Right hindlimb (tissue), 1 donor: ENCODE measurements around the gene STRIP1.
"Not testable (repeated sequence)": the region's sequence is repeated elsewhere in the genome, so short reads cannot be mapped to it uniquely, and the experiment has no call there.

Experiments used
- DNase-seq: peaks from one replicate; pipeline ENCODE4 v3.0.0-alpha.2; 2018

Gene STRIP1

DNA sequence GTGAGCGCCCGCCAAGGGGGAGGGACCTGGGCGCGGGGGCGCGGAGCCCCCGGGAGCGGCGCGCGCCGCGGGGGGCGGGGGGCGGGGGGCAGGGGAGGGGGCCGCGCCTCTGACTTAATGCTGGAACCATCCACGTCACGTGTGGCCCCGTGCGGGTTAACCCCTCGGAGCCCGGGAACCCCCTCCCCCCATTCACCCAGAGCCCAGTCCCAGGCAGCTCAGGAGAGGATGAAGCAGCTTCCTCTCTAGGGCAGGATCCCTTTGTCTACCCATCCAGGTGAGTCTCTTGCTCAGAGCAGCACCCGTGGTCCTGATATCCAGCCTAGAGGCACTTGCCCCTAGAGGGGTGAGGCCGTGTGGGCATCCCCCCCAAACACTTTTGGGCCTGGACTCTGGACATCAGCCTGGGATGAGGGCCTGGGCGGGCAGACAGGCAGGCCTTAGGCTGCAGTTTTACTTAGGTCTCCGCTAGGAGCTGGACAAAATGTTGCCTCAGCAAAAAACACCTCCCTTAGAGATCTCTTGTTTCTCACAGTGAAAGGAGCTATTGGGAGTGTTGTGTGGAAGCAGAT is 36.3 kb downstream of the STRIP1 start, which contains the start of gene ALX3:
TSS of gene ALX3 (minus strand) at position 2 of the 572 bp plus-strand sequence. CDS start 60 bp downstream, outside the sequence.
- no peak for DNase-seq

DNA sequence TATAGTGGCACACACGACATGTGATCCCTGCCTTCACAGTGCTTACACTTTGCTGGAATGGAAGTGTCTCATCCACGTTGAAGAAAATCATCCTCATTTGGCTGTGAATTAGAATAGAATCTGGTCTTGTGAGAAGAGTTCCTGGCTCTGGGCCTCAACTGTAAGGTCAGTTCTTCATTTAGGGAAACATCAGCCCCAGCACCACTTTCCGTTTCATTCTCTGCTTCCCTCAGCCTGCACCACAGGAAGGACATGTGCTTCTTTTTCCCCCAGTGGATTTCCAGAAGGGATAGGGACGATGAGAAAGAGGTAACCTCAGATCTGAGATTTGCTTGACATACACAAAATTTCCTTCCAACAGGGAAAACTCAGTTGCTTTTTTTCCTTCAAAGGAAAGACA is 39.7 kb downstream of the STRIP1 start:
- no peak for DNase-seq

DNA sequence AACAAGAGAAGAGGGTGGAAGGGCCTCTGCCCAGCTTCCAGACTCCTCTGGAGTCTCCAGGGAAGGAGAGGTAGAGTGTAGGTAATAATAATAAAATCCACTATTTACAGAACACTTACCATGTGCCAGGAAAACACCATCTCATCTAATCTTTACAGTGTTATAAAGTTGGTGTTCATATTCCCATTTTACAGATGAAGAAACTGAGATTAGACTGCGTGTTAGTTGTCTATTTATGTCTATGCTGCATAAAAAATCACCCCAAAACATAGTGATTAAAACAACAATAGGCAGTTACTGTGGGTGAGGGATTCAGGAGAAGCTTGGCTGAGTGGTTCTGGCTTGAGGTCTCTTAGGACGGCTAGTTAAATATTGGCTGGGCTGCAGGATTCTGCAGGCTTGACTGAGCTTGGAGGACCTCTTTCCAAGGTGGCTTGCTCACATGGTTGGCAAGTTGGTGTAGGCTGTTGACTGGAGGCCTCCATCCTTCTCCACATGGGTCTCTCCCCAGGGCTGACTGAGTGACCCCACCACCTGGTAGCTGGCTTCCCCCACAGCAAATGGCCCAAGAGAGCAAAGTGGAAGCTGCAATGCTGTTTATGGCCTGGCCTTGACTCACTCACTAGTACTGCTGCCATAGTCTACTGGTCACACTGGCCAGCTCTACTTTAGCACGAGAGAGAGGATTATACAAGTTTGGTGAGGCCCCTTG is 42.5 kb downstream of the STRIP1 start:
- DNase-seq: no peak

- not testable (repeated sequence) for DNase-seq
These were observed 45.6 kb downstream of the STRIP1 start for GRCh38 chr1:110079995-110080394.

DNA sequence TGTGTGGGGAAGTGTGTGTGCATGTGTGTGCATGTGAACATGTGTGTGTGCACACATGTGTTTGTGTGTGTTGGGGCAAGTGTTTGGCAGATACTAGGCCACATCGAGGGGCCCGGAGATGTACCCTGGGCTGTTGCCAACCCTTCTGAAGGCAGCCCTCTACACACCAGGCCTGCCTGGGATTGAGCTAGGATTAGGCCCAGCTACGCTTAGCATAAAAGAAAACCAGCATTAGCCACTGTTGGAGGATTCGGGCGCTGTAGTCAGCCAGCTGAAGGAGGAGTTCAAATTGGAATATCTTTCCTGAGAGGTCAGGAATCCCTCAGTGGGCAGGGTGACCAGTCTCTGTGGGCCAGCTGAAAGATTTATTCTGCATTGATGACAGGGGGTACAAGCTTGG is 46.6 kb downstream of the STRIP1 start:
- DNase-seq: no peak

GRCh38 chr1:110082477-110082876 is 48.1 kb downstream of the STRIP1 start:
- no peak for DNase-seq

- no peak for DNase-seq
These were observed 48.8 kb downstream of the STRIP1 start for GRCh38 chr1:110083061-110083865.

- DNase-seq: no peak
These were observed 49.4 kb downstream of the STRIP1 start for GRCh38 chr1:110083866-110084226.

DNA sequence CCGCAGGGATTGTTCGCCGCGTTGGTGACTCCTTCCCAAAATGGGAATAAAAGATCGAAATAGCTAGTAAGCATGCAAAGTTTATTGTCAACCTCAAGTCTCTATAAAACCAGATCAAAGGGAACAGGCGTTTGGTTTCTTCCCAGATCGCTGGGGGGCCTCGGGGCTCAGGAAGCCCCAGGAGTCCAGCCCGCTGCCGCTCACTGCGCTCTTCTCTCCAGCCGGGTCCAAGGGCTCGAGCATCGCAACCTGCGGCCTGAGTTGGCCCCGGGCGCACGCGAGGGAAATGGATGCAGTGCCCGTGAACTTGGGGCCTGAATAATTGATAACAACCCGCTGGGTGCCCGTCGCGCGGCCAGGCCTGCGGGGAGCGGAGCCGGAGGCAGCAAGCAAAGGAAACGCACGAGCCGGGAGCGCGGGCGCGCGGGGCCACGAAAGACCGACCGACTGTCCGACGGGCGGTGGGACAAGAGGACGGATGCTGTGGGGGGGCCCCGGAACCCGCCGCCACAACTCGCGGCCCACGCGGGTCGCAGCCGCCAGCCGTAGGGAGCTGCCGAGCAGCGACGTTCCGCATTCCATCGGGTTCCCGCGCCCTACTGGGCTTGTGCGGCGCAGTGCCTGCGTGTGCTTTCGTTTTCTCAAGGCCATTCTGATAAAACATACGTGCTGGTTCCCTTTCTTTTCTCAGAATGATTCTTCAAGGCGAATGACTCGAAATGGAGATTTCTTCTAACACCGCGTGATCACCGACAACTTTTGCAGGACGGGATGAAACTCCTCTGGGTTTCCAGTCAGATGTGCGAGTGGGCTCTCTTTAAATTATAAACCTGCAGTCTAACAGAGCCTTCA is 50.0 kb downstream of the STRIP1 start:
- no peak for DNase-seq

GRCh38 chr1:110085671-110086070 is 51.2 kb downstream of the STRIP1 start:
- DNase-seq: no peak

DNA sequence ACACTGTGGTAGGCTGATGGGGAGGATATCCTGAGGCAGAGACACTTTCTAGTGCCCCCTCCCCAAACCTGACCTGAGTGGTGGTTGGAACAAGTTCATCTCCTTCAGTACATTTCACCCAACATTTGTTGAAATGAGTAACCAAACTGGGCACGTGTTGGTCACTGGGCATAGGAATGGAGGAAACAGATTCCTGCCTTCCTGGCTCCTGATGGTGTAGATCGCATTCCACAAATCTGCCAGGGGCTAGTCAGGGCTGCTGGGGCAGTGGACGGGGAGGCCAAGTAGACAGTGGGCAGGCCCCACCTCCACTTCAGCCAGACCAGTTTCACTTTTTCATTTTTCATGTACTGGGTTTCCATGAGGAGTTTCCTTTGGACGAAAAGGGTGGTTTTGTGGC is 52.5 kb downstream of the STRIP1 start:
- DNase-seq: no peak

- DNase-seq: no peak
These were observed 53.7 kb downstream of the STRIP1 start for GRCh38 chr1:110087812-110088738.

DNA sequence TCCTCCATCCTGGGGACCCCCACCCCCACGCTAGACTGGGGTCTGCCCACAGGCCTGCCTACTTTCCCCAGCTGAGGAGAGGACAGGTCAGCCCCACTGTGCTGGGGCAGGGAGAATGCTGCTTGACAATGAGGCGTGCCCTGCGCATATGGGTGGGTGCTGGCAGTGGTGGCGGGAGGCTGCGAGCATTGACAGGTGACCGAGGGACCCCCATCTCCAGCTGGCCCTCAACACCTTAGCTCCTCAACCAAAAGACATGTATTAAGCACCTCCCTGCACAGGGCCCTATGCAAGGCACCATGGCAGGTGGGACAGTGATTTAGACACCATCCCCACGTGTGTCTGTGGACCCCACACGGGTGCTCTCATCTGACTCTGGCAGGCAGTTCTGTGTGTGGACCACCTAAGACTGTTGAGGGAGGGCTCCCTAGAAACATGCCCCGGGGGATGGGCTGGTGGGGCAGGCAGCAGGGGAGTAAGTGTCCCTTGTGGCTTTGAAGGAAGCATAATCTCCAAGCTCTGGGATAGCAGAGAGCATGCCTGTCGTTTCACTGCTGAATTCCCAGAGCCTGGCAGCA is 54.4 kb downstream of the STRIP1 start:
- no peak for DNase-seq

- DNase-seq: no peak
These were observed 55.3 kb downstream of the STRIP1 start for GRCh38 chr1:110089561-110090275.

GRCh38 chr1:110091381-110091780 is 57.0 kb downstream of the STRIP1 start:
- DNase-seq: no peak

DNA sequence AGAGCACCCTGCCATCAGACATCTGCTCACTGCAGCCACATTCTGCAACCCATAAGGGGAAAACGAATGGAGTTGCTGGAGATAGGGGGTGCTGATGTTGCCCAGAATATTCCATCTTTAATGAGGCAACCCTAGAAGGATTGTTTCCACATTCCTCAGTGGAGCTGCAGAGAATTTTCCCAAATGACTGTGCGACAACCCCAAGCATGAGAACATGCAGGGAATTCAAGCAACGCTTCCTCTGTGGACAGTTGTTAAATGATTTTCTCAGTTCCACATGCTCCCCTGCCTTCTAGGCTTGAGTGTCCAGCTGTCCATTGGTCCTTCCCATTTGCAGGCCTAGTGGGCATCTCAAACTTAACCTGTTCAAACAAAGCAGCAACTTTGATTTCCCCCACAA is 57.4 kb downstream of the STRIP1 start:
- DNase-seq: no peak

- DNase-seq: no peak
These were observed 58.6 kb downstream of the STRIP1 start for GRCh38 chr1:110092991-110093390.

GRCh38 chr1:110094931-110095654 is 60.7 kb downstream of the STRIP1 start:
- no peak for DNase-seq

- DNase-seq: no peak
These were observed 63.2 kb downstream of the STRIP1 start for GRCh38 chr1:110097507-110098221.
